Cardiac muscle cell (in vitro differentiated cells and primary cell): Measurements from ENCODE around the gene SPTY2D1. TPM values are rescaled to one million over a fixed set of nuclear protein-coding genes. Genes with fewer than 3 reads are reported as not detected.
"Not testable (repeated sequence)": the region's sequence is repeated elsewhere in the genome, so short reads cannot be mapped to it uniquely, and the experiment has no call there.

ENCODE experiments used
- DNase-seq, 2 donors: peaks; one replicate each; pipeline versions ENCODE4 v3.0.0 to v3.0.0-alpha.2; 2010 to 2017; ENCODE audit warnings: low read depth in 1 of 2, low spot score in 1 of 2
- H3K27ac ChIP-seq: fragments of 200-600 bp; sonication (generic); 2 replicates; pipeline ENCODE4 v1.5.1; 2016
- H3K27me3 ChIP-seq: fragments of 200-600 bp; sonication (generic); 2 replicates; pipeline ENCODE4 v1.6.0; 2016; ENCODE audit warnings: control low read depth
- H3K36me3 ChIP-seq: fragments of 200-600 bp; sonication (generic); 2 replicates; pipeline ENCODE4 v1.5.1; 2016; ENCODE audit warnings: control low read depth
- H3K4me1 ChIP-seq: fragments of 200-600 bp; sonication (generic); 2 replicates; pipeline ENCODE4 v1.8.1; 2017; ENCODE audit warnings: low read depth, mild to moderate bottlenecking, mixed run types
- H3K4me3 ChIP-seq: fragments of 200-600 bp; sonication (generic); 2 replicates; pipeline ENCODE4 v1.5.1; 2016; ENCODE audit warnings: mild to moderate bottlenecking
- H3K9me3 ChIP-seq: fragments of 200-600 bp; sonication (generic); 2 replicates; pipeline ENCODE4 v1.5.1; 2017; ENCODE audit warnings: low read depth, mild to moderate bottlenecking, control low read depth
- polyA plus RNA-seq: library from polyadenylated mRNA; unstranded; fragments of >200 nt; fragmentation: Nextera tagmentation; extraction: Ambion mirVana; gene quantifications from 2 replicates; pipeline ENCODE4 v1.2.1, GENCODE V29; 2016
- total RNA-seq: library from RNA; depleted of rRNA; stranded (reverse); fragments of >200 nt; gene quantifications from 2 replicates; pipeline ENCODE4 v1.2.3, GENCODE V29; 2016
- TF ChIP-seq, protein P1 (sequence below): IDR thresholded peaks from 2 replicates; pipeline ENCODE4 v1.5.1; 2012; ENCODE audit warnings: low read depth, mild to moderate bottlenecking, low read length

Gene SPTY2D1
- total and polyA plus RNA-seq, 2 experiments from 2014 or later: 6.6 to 14.3 TPM

GRCh38 chr11:18671246-18671645, 37.1 kb upstream of the SPTY2D1 start:
- DNase-seq: no peak
- Histone ChIP-seq H3K4me3 (no peak overlapping the region), H3K4me1 (no peaks in the 10 kb centered on the region), H3K27ac (no peak overlapping the region), H3K36me3 (no peaks in the 10 kb centered on the region), H3K27me3 (no peaks in the 10 kb centered on the region), H3K9me3 (no peaks in the 10 kb centered on the region)
- TF ChIP-seq, protein P1, sequence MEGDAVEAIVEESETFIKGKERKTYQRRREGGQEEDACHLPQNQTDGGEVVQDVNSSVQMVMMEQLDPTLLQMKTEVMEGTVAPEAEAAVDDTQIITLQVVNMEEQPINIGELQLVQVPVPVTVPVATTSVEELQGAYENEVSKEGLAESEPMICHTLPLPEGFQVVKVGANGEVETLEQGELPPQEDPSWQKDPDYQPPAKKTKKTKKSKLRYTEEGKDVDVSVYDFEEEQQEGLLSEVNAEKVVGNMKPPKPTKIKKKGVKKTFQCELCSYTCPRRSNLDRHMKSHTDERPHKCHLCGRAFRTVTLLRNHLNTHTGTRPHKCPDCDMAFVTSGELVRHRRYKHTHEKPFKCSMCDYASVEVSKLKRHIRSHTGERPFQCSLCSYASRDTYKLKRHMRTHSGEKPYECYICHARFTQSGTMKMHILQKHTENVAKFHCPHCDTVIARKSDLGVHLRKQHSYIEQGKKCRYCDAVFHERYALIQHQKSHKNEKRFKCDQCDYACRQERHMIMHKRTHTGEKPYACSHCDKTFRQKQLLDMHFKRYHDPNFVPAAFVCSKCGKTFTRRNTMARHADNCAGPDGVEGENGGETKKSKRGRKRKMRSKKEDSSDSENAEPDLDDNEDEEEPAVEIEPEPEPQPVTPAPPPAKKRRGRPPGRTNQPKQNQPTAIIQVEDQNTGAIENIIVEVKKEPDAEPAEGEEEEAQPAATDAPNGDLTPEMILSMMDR: no peak

DNA sequence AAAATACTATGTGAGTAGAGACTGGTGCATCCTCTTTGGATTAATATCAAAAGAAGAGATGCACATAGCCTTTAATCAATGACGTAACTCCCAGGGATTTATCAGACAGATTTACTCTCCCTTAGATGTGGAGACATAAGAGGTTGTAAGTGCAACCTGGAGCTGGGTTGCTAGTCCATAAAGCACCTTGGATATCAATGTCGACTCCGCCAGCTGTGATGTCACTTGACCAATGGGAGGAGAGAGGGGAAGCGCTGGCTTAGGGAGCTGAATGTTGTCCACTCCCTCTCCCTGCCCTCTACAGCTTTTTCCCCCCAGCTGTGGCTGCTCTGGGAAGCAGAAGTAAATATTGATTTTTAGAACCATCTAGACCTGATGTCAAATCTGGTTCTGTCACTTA, 35.6 kb upstream of the SPTY2D1 start:
- Histone ChIP-seq H3K27ac (no peak overlapping the region), H3K36me3 (no peaks in the 10 kb centered on the region), H3K27me3 (no peaks in the 10 kb centered on the region)

DNA sequence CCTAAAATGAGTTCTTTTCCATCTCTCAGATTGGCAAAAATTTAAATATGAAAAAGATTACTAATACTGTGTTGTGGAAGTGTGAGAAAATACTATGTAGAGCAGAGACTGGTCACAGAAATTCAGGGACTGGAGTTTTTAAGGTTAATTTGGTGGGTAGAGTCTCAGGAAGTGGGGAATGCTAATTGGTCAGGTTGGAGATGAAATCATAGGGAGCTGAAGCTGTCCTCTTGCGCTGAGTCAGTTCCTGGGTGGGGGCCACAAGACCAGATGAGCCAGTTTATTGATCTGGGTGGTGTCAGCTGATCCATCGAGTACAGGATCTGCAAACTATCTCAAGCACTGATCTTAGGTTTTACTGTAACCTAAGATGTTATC, 35.1 kb upstream of the SPTY2D1 start:
- no peak overlapping the region for H3K27ac ChIP-seq
- no peak overlapping the region for H3K4me3 ChIP-seq
- no peaks in the 10 kb centered on the region for H3K9me3 ChIP-seq
- no peaks in the 10 kb centered on the region for H3K36me3 ChIP-seq
- DNase-seq: no peak
- TF ChIP-seq, protein P1: no peak
- H3K4me1 ChIP-seq: no peaks in the 10 kb centered on the region
- no peaks in the 10 kb centered on the region for H3K27me3 ChIP-seq

More for the DNA sequence above, 35.6 kb upstream of the SPTY2D1 start:
- Histone ChIP-seq H3K9me3 (no peaks in the 10 kb centered on the region), H3K4me1 (no peaks in the 10 kb centered on the region), H3K4me3 (no peak overlapping the region)
- no peak for DNase-seq
- TF ChIP-seq, protein P1: no peak

DNA sequence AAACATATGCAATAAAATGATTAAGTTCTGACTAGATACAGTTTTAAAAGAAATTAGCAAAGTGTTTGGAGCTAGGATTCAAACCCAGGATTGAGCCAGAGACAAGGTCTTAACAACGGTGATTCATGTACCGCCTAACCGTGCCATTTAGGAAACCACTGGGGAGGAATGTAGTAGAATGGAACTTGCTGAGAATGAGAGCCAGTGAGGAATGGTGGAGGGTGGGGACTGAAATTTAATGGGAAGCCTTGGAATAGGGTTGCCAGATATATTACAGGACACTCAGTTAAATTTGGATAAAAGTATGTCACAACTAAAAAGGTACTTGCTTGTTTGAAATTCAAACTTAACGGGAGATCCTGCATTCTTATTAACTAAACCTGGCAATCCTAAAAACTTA, 34.0 kb upstream of the SPTY2D1 start:
- Histone ChIP-seq H3K4me3 (no peak overlapping the region), H3K9me3 (no peaks in the 10 kb centered on the region), H3K27me3 (no peaks in the 10 kb centered on the region), H3K27ac (no peak overlapping the region), H3K36me3 (no peaks in the 10 kb centered on the region), H3K4me1 (no peaks in the 10 kb centered on the region)
- no peak for DNase-seq
- TF ChIP-seq, protein P1: no peak

DNA sequence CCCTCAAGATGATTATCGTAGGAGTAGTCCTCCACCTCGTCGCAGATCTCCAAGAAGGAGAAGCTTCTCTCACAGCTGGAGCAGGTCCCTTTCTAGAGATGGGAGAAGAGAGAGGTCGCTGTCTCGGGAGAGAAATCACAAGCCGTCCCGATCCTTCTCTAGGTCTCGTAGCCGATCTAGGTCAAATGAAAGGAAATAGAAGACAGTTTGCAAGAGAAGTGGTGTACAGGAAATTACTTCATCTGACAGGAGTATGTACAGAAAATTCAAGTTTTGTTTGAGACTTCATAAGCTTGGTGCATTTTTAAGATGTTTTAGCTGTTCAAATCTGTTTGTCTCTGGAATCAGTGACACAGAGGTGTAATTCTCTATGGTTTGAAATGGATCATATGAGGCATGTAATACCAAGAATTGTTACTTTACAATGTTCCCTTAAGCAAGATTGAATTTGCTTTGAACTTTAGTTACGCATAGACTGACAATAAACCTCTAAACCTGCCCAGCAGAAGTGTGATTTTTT, 31.3 kb upstream of the SPTY2D1 start:
- H3K27ac ChIP-seq, H3K36me3 ChIP-seq, H3K4me3 ChIP-seq, DNase-seq, H3K4me1 ChIP-seq, H3K9me3 ChIP-seq, H3K27me3 ChIP-seq: not testable (repeated sequence)

GRCh38 chr11:18657673-18658072, 23.5 kb upstream of the SPTY2D1 start:
- H3K27me3 ChIP-seq: no peaks in the 10 kb centered on the region
- H3K36me3 ChIP-seq: no peaks in the 10 kb centered on the region
- DNase-seq: no peak
- no peaks in the 10 kb centered on the region for H3K9me3 ChIP-seq
- H3K27ac ChIP-seq: no peak overlapping the region
- no peak overlapping the region for H3K4me3 ChIP-seq
- no peaks in the 10 kb centered on the region for H3K4me1 ChIP-seq
- TF ChIP-seq, protein P1: no peak
